Measurements from ENCODE around the gene CREBRF.

CREBRF gene

GRCh38 chr5:173091981-173092380 lies 35.8 kb downstream of the CREBRF start:
- H3K9ac ChIP-seq (ENCODE audit: low read length): no peak overlapping the region
- no peak overlapping the region for H2AFZ ChIP-seq (ENCODE audit: low read depth, low read length, severe bottlenecking)
- no peak overlapping the region for H3K4me3 ChIP-seq (ENCODE audit: insufficient read depth, low read length, poor library complexity, severe bottlenecking)
- no peaks in the 10 kb centered on the region for H3K9me3 ChIP-seq (ENCODE audit: insufficient read depth, low read length)
- H3K27me3 ChIP-seq (ENCODE audit: low read length): no peaks in the 10 kb centered on the region
- no peaks in the 10 kb centered on the region for H3K79me2 ChIP-seq (ENCODE audit: insufficient read depth, low read length)
- H3K36me3 ChIP-seq (ENCODE audit: low read length): no peaks in the 10 kb centered on the region
- H3K4me2 ChIP-seq (ENCODE audit: low read depth, low read length, poor library complexity, severe bottlenecking): no peak overlapping the region
- H3F3A ChIP-seq (ENCODE audit: insufficient read depth): no peaks in the 10 kb centered on the region; the same call in 1 of the 2 replicates
- H3K9me2 ChIP-seq (replicated peaks; ENCODE audit: insufficient read depth, low read length): no peaks in the 10 kb centered on the region
- no peak overlapping the region for H3K27ac ChIP-seq (ENCODE audit: low read depth, low read length)
- peaks cover 3% of the 10 kb centered on the region; the same call in 1 of the 2 replicates for H4K20me1 ChIP-seq (ENCODE audit: low read depth, low read length)
- TF ChIP-seq EZH2phosphoT487 (conservative IDR thresholded peaks at IDR 0.05; ENCODE audit: low read length): no peak
- TF ChIP-seq, protein P1, sequence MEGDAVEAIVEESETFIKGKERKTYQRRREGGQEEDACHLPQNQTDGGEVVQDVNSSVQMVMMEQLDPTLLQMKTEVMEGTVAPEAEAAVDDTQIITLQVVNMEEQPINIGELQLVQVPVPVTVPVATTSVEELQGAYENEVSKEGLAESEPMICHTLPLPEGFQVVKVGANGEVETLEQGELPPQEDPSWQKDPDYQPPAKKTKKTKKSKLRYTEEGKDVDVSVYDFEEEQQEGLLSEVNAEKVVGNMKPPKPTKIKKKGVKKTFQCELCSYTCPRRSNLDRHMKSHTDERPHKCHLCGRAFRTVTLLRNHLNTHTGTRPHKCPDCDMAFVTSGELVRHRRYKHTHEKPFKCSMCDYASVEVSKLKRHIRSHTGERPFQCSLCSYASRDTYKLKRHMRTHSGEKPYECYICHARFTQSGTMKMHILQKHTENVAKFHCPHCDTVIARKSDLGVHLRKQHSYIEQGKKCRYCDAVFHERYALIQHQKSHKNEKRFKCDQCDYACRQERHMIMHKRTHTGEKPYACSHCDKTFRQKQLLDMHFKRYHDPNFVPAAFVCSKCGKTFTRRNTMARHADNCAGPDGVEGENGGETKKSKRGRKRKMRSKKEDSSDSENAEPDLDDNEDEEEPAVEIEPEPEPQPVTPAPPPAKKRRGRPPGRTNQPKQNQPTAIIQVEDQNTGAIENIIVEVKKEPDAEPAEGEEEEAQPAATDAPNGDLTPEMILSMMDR (IDR thresholded peaks at IDR 0.05; ENCODE audit: insufficient read depth, low read length, poor library complexity, severe bottlenecking): no peak

DNA sequence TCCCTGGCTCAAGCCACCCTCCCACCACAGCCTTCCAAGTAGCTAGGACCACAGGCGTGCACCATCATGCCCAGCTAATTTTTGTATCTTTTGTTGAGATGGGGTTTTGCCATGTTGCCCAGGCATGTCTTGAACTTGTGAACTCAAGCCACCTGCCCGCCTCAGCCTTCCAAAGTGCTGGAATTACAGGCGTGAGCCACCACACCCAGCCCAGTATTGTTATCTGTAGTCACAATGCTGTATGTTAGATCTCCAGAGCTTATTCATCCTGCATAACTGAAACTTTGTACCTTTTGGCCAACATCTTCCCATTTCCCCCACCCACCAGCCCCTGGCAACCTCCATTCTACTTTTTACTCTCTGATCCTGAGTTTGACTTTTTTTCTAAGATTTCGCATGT lies 37.5 kb downstream of the CREBRF start:
- H3F3A ChIP-seq (ENCODE audit: insufficient read depth): no peaks in the 10 kb centered on the region; the same call in 1 of the 2 replicates
- H3K4me3 ChIP-seq (ENCODE audit: insufficient read depth, low read length, poor library complexity, severe bottlenecking): no peak overlapping the region
- TF ChIP-seq, protein P1 (IDR thresholded peaks at IDR 0.05; ENCODE audit: insufficient read depth, low read length, poor library complexity, severe bottlenecking): no peak
- no peak for TF ChIP-seq EZH2phosphoT487 (conservative IDR thresholded peaks at IDR 0.05; ENCODE audit: low read length)
- H3K9ac ChIP-seq (ENCODE audit: low read length): no peak overlapping the region
- H3K79me2 ChIP-seq (ENCODE audit: insufficient read depth, low read length): no peaks in the 10 kb centered on the region
- H3K36me3 ChIP-seq (ENCODE audit: low read length): no peaks in the 10 kb centered on the region
- H3K9me3 ChIP-seq (ENCODE audit: insufficient read depth, low read length): no peaks in the 10 kb centered on the region
- H2AFZ ChIP-seq (ENCODE audit: low read depth, low read length, severe bottlenecking): no peak overlapping the region
- no peak overlapping the region for H3K27ac ChIP-seq (ENCODE audit: low read depth, low read length)
- no peaks in the 10 kb centered on the region for H3K9me2 ChIP-seq (replicated peaks; ENCODE audit: insufficient read depth, low read length)
- no peaks in the 10 kb centered on the region for H3K27me3 ChIP-seq (ENCODE audit: low read length)
- H4K20me1 ChIP-seq (ENCODE audit: low read depth, low read length): peaks cover 3% of the 10 kb centered on the region; the same call in 1 of the 2 replicates
- H3K4me2 ChIP-seq (ENCODE audit: low read depth, low read length, poor library complexity, severe bottlenecking): no peak overlapping the region

GRCh38 chr5:173094012-173094661 lies 38.0 kb downstream of the CREBRF start:
- Histone ChIP-seq H4K20me1 (ENCODE audit: low read depth, low read length) (peaks cover 3% of the 10 kb centered on the region; the same call in 1 of the 2 replicates), H3K27me3 (ENCODE audit: low read length) (no peaks in the 10 kb centered on the region), H3K9me3 (ENCODE audit: insufficient read depth, low read length) (no peaks in the 10 kb centered on the region), H3K9me2 (replicated peaks; ENCODE audit: insufficient read depth, low read length) (no peaks in the 10 kb centered on the region), H3K4me3 (ENCODE audit: insufficient read depth, low read length, poor library complexity, severe bottlenecking) (no peak overlapping the region), H3K9ac (ENCODE audit: low read length) (no peak overlapping the region), H3K27ac (ENCODE audit: low read depth, low read length) (no peak overlapping the region), H3K36me3 (ENCODE audit: low read length) (no peaks in the 10 kb centered on the region), H2AFZ (ENCODE audit: low read depth, low read length, severe bottlenecking) (no peak overlapping the region), H3K4me2 (ENCODE audit: low read depth, low read length, poor library complexity, severe bottlenecking) (no peak overlapping the region), H3F3A (ENCODE audit: insufficient read depth) (no peaks in the 10 kb centered on the region; the same call in 1 of the 2 replicates), H3K79me2 (ENCODE audit: insufficient read depth, low read length) (no peaks in the 10 kb centered on the region)
- TF ChIP-seq EZH2phosphoT487 (conservative IDR thresholded peaks at IDR 0.05; ENCODE audit: low read length): no peak
- TF ChIP-seq, protein P1 (IDR thresholded peaks at IDR 0.05; ENCODE audit: insufficient read depth, low read length, poor library complexity, severe bottlenecking): no peak

All from SU-DHL-6 (cell line).